BJ (cell line): ENCODE results near the gene ECHDC3. TPM values are rescaled to one million over a fixed set of nuclear protein-coding genes. Genes with fewer than 3 reads are reported as not detected.

Experiments used
- CTCF ChIA-PET: fragments of 350-600 bp; formaldehyde crosslinking; extraction: SDS; loops from one replicate; lab custom pipeline; 2021; ENCODE audit warnings: antibody characterized with exemption, inconsistent platforms; lab: Yijun Ruan, JAX
- POLR2A ChIA-PET: fragments of 300-600 bp; sonication (Branson Sonifier 250); formaldehyde crosslinking; extraction: SDS; loops from one replicate; lab custom pipeline; 2021; ENCODE audit warnings: antibody characterized with exemption; lab: Charles Lee
- DNase-seq: peaks from one replicate; pipeline ENCODE4 v3.0.0-alpha.2; 2011; ENCODE audit warnings: low read depth
- H3K27me3 ChIP-seq: 2 replicates; pipeline ENCODE4 v1.6.0; 2011; ENCODE audit warnings: low read length; ENCODE audit not compliant: control insufficient read depth, insufficient read depth
- H3K36me3 ChIP-seq: 2 replicates; pipeline ENCODE4 v1.5.1; 2011; ENCODE audit warnings: low read length; ENCODE audit not compliant: control insufficient read depth, insufficient read depth
- H3K4me3 ChIP-seq: 2 replicates; pipeline ENCODE4 v1.5.1; 2011; ENCODE audit warnings: low read depth, mild to moderate bottlenecking, control low read depth, low read length
- polyA plus RNA-seq: library from polyadenylated mRNA; depleted of rRNA; stranded (reverse); fragments of >200 nt; gene quantifications from 2 replicates; pipeline ENCODE4 v1.2.3, GENCODE V29; 2011
- TF ChIP-seq, protein P1 (sequence below): IDR thresholded peaks from 2 replicates; pipeline ENCODE4 v1.5.1; 2011; ENCODE audit warnings: low read depth, mild to moderate bottlenecking, control low read depth, inconsistent platforms, low read length, moderate library complexity; ENCODE audit not compliant: insufficient read depth

Gene ECHDC3
- polyA plus RNA-seq, 1 experiment: 13.4 TPM

DNA sequence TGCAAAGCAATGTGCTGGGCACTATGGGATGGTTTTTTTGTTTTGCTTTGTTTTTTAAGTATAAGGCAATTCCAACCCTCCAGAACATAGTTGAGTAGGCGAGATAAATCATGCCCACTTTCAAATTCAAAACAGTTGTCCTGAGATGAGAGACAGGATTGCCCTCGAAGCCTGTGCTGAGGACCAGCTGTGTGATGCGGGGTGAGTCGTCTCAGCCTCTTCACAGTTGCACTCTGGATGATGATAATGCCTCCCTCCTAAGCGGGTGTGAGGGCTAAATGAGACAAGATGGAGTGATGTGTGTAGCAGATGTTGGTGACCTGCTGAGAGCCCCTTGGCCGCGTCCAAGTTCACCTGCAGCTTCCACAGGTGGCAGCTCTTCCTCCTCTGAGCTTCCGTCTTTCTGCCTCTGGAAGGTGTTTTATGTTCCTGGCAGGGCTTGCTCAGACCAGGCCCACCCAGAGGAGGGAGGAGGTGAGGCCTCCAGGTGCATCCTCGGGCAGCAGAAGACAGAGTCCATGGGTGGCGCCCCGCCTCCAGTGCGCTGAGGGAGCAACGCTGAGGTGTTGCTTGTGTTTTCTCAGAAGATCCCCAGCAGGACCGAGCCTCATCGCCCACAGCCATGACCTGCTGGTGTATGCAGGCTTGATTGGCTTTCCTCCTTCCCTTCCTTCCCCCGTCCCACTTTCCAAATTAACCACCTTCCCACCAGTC lies 30.6 kb downstream of the ECHDC3 start:
- Histone ChIP-seq H3K4me3 (no peak overlapping the region), H3K36me3 (no peaks in the 10 kb centered on the region), H3K27me3 (peaks cover 18% of the 10 kb centered on the region)
- TF ChIP-seq, protein P1, sequence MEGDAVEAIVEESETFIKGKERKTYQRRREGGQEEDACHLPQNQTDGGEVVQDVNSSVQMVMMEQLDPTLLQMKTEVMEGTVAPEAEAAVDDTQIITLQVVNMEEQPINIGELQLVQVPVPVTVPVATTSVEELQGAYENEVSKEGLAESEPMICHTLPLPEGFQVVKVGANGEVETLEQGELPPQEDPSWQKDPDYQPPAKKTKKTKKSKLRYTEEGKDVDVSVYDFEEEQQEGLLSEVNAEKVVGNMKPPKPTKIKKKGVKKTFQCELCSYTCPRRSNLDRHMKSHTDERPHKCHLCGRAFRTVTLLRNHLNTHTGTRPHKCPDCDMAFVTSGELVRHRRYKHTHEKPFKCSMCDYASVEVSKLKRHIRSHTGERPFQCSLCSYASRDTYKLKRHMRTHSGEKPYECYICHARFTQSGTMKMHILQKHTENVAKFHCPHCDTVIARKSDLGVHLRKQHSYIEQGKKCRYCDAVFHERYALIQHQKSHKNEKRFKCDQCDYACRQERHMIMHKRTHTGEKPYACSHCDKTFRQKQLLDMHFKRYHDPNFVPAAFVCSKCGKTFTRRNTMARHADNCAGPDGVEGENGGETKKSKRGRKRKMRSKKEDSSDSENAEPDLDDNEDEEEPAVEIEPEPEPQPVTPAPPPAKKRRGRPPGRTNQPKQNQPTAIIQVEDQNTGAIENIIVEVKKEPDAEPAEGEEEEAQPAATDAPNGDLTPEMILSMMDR: no peak
- ChIA-PET POLR2A (no interaction called here), CTCF (interaction anchor here (4.1 to 5.9 kb wide), 2 partner anchors 10 to 14 kb away, joined by 24 to 33 read pairs; no protein-coding TSS in a partner anchor)
- no peak for DNase-seq

DNA sequence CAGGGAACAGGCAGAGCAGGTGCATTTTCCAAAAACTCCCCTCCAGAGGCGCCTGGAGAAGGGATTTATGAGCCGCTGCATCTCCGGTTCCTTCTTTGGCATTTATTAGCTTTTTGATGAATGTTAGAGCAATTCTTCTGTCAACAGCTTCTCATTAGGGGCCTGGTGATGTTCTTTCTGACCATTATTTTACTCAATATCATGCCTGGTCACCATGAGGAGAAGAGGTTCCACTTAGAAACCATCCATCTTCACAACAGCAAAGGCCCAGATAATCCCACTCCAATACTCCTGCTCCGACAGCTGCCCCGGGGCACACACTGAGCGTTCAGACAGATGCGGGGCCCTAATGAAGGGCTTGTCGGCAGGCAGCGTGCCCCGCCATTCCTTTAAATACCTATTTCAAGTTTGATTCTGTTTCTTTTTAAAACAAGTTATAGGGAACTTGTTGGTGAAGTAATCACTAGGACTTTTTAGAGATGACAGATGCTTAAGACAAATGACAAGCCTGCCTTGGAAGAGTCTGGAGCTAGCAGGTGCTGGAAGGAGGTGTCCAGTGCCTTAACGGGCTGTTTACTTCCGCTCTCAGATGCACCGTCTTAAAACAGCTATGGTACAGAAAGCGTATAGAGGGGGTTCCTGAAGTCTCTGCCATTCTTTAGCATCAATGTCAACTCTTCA lies 31.7 kb downstream of the ECHDC3 start:
- POLR2A ChIA-PET: no interaction called here
- TF ChIP-seq, protein P1: no peak
- Histone ChIP-seq H3K36me3 (no peaks in the 10 kb centered on the region), H3K4me3 (no peak overlapping the region), H3K27me3 (peaks cover 18% of the 10 kb centered on the region)
- DNase-seq: no peak
- CTCF ChIA-PET: interaction anchor here (0.6 to 5.9 kb wide), 6 partner anchors 9 to 538 kb away, joined by 3 to 33 read pairs (median 3); no protein-coding TSS in a partner anchor

DNA sequence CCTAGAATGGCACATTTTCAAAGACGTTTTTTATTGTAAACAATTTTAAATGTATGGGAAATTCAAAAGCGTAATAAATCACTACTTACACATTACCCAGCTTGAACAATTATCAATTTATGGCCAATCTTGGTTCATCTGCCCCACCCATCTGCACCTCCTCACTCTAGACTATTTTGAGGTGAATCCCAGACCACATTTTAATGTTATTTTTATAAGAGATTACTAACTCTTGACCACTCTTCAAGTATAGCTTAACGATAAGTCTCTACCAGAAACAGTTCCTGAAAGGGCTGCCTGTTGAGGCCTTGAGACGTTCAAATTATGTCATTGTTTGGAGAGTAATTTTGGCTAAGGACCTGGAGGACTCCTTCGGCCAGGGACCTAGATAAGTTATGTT lies 33.2 kb downstream of the ECHDC3 start:
- Histone ChIP-seq H3K4me3 (no peak overlapping the region), H3K27me3 (peaks cover 18% of the 10 kb centered on the region), H3K36me3 (no peaks in the 10 kb centered on the region)
- TF ChIP-seq, protein P1: no peak
- ChIA-PET POLR2A (no interaction called here), CTCF (interaction anchor here (0.7 to 5.9 kb wide), 2 partner anchors 16 to 211 kb away, joined by 3 to 33 read pairs; no protein-coding TSS in a partner anchor)
- no peak for DNase-seq

DNA sequence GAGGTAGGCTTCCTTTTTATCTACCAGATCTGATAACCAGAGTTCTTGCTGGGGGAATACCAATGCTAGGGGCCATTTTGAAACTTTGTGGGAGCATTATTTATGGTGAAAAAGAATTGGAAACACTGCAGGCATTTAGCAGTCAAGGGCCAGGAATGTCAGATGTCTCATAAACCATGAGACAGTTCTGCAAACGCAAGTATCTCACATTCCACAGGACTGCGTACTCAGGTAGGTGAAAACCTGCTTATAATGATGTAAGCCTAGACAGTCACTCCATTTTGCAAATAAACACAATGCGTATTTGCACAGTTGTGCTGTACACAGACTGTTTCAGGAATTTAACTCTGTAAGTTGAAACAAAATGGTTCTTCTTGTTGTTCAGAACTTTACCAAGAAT lies 33.9 kb downstream of the ECHDC3 start:
- ChIA-PET POLR2A (no interaction called here), CTCF (interaction anchor here (0.9 to 5.9 kb wide), 2 partner anchors 17 to 46 kb away, joined by 4 to 33 read pairs; no protein-coding TSS in a partner anchor)
- no peaks in the 10 kb centered on the region for H3K36me3 ChIP-seq
- TF ChIP-seq, protein P1: no peak
- DNase-seq: no peak
- H3K27me3 ChIP-seq: peaks cover 18% of the 10 kb centered on the region
- no peak overlapping the region for H3K4me3 ChIP-seq

DNA sequence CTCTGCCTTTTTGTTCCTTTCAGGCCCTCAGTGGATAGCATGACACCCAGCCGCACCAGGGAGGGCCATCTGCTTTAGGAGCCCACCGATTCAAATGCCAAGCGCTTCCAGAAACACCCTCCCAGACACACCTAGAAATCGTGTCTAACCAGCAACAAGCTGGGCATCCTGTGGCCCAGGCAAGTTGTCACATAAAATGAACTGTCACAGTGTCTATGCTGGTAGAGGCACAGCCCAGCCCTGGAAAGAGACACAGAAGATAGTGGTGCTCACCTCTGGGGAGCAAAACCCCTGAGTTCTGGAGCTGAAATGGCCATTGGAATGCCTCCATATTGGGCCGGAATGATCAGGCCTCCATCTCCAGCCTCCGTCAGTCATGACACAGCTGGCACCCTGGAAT lies 38.9 kb downstream of the ECHDC3 start:
- CTCF ChIA-PET: interaction anchor here (0.6 to 2.8 kb wide), 5 partner anchors 12 to 206 kb away, joined by 3 to 30 read pairs (median 4); no protein-coding TSS in a partner anchor
- Histone ChIP-seq H3K36me3 (no peaks in the 10 kb centered on the region), H3K4me3 (no peak overlapping the region), H3K27me3 (peaks cover 2% of the 10 kb centered on the region; the same call in 1 of the 2 replicates)
- TF ChIP-seq, protein P1: no peak
- POLR2A ChIA-PET: no interaction called here
- no peak for DNase-seq
